SH-SY5Y (cell line): ENCODE results near the gene TCF12.

Experiments
- GATA2 ChIP-seq: IDR thresholded peaks from 2 replicates; pipeline ENCODE4 v1.6.1; 2011; ENCODE audit warnings: mild to moderate bottlenecking, low read depth, low read length
- GATA3 ChIP-seq: IDR thresholded peaks from 2 replicates; pipeline ENCODE4 v1.6.1; 2011; ENCODE audit warnings: low read depth, mild to moderate bottlenecking, low read length, moderate library complexity

GRCh38 chr15:57305009-57305408 is 386.6 kb downstream of the TCF12 start:
- TF ChIP-seq GATA2 (no peak), GATA3 (no peak)
